ENCODE data around the gene NOL6. TPM values are rescaled to one million over a fixed set of nuclear protein-coding genes. Genes with fewer than 3 reads are reported as not detected.

NOL6 gene
- total RNA-seq, 1 experiment from 2014 or later, result 75.1 TPM

GRCh38 chr9:33437205-33437604 is 36.5 kb downstream of the NOL6 start:
- H3K27ac ChIP-seq (ENCODE audit: low read length), result no peak overlapping the region
- ATAC-seq, result no peak
- no TSS peak for BruUV-seq (replicated peaks)
- H3K36me3 ChIP-seq (ENCODE audit: control insufficient read depth, insufficient read depth, low read length), result no peaks in the 10 kb centered on the region
- ChIA-PET POLR2A (no interaction called here), CTCF (no interaction called here)
- in situ Hi-C loops (cut with HindIII; ENCODE audit: low pct_unique_long_range_greater_than_20kb, low sequenced_read_pairs), result no loop called here
- no peak overlapping the region for H3K4me3 ChIP-seq (ENCODE audit: low read depth in 2 of 2, low read length in 2 of 2)
- intact Hi-C loops (cut with micrococcal nuclease; ENCODE audit: unreplicated experiment), result no loop called here
- DNase-seq (ENCODE audit: low read depth, low spot score), result no peak
- H3K27me3 ChIP-seq (ENCODE audit: control insufficient read depth, insufficient read depth, low read length), result no peaks in the 10 kb centered on the region
- H3K4me1 ChIP-seq (ENCODE audit: control insufficient read depth, insufficient read depth, low read length), result no peaks in the 10 kb centered on the region
- H3K9me3 ChIP-seq (ENCODE audit: control insufficient read depth, insufficient read depth, low read depth, low read length), result no peaks in the 10 kb centered on the region
- TF ChIP-seq POLR2AphosphoS5 (IDR thresholded peaks at IDR 0.05; ENCODE audit: low read depth, low read length) (no peak), CTCF (IDR thresholded peaks at IDR 0.05) (no peak), TCF7L2 (IDR thresholded peaks at IDR 0.05; ENCODE audit: low read depth, low read length) (no peak), REST (IDR thresholded peaks at IDR 0.05; ENCODE audit: insufficient read depth in 1 of 2, low read depth in 2 of 2, low read length in 1 of 2) (no peak), SIN3A (IDR thresholded peaks at IDR 0.05; ENCODE audit: borderline replicate concordance, insufficient read depth, low read depth, low read length) (no peak)

GRCh38 chr9:33436445-33436844 is 37.3 kb downstream of the NOL6 start:
- Histone ChIP-seq H3K9me3 (ENCODE audit: control insufficient read depth, insufficient read depth, low read depth, low read length) (no peaks in the 10 kb centered on the region), H3K36me3 (ENCODE audit: control insufficient read depth, insufficient read depth, low read length) (no peaks in the 10 kb centered on the region), H3K4me3 (ENCODE audit: low read depth in 2 of 2, low read length in 2 of 2) (no peak overlapping the region), H3K4me1 (ENCODE audit: control insufficient read depth, insufficient read depth, low read length) (no peaks in the 10 kb centered on the region), H3K27ac (ENCODE audit: low read length) (no peak overlapping the region), H3K27me3 (ENCODE audit: control insufficient read depth, insufficient read depth, low read length) (no peaks in the 10 kb centered on the region)
- intact Hi-C loops (cut with micrococcal nuclease; ENCODE audit: unreplicated experiment), result no loop called here
- CTCF ChIA-PET, result no interaction called here
- POLR2A ChIA-PET, result interaction anchor here (0.6 kb wide), 1 partner anchor 302 kb away, joined by 21 read pairs; no protein-coding TSS in a partner anchor
- ATAC-seq, result no peak
- BruUV-seq (replicated peaks), result no TSS peak
- no peak for TF ChIP-seq CTCF (IDR thresholded peaks at IDR 0.05)
- no peak for TF ChIP-seq TCF7L2 (IDR thresholded peaks at IDR 0.05; ENCODE audit: low read depth, low read length)
- TF ChIP-seq POLR2AphosphoS5 (IDR thresholded peaks at IDR 0.05; ENCODE audit: low read depth, low read length), result no peak
- no peak for TF ChIP-seq SIN3A (IDR thresholded peaks at IDR 0.05; ENCODE audit: borderline replicate concordance, insufficient read depth, low read depth, low read length)
- DNase-seq (ENCODE audit: low read depth, low spot score), result no peak
- in situ Hi-C loops (cut with HindIII; ENCODE audit: low pct_unique_long_range_greater_than_20kb, low sequenced_read_pairs), result no loop called here

Measured in Panc1 (cell line).